ENCODE data around the gene MYBPHL.
"Not testable (repeated sequence)": the region's sequence is repeated elsewhere in the genome, so short reads cannot be mapped to it uniquely, and the experiment has no call there.

MYBPHL gene

DNA sequence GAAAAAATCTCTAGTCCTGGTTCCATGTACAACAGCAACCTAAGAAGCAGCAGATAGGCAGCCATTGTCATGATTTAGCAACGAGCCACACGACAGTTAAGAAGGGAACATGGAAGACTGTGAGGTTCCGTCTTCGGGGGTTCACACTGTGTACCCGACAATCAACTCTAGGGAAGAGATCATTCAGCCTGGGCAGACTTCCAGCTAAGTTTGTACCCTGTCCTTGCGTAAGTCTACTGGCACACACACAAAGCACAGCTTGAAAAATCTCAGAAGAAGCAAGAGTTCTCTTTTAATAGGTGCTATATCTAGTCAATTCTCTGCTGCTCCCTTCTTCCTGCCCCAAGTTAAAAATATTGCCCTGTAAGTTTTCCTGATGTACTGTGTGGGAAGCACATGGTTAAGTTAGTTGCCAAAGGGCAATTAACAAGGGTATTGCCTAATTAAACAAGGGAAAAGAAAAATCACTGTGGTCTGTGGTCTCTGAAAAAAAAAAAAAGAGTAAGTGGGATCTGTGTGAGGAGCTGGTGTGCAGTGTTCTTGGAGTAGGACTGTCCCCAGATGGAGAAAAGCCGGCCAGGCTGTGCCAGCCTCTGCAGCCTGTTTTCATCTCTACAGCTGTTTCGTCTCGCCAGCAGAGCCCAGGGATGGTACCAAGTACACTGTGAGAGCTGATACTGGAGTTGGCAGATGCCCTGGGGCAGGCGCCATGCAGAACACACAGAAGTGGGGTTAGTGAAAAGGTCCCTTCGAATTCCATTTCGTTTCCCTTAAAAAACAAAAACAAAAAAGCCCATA, 6.4 kb upstream of the MYBPHL start:
- ChIA-PET CTCF (interaction anchor here (1.4 kb wide), 1 partner anchor 37 kb away, joined by 4 read pairs; no protein-coding TSS in a partner anchor), POLR2A (no interaction called here)

DNA sequence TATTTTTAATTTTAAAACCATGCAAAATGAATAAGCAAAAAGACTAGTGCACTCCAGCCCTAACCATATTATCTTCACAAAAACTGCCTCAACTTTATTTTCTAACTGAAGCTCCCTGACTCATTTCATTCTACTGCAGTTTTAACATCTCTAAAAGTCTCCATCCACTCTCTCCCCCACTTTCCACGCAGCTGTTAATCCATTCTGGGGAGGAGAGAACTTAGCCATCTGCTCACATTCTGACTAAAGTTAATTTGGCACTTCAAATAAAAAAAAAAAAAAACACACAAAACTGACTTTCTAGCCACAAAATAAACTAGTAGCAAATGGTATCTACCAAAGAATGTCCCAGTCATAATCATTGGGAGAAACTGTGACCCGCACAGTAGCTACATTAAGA, 5.4 kb upstream of the MYBPHL start:
- TF ChIP-seq, protein P1, sequence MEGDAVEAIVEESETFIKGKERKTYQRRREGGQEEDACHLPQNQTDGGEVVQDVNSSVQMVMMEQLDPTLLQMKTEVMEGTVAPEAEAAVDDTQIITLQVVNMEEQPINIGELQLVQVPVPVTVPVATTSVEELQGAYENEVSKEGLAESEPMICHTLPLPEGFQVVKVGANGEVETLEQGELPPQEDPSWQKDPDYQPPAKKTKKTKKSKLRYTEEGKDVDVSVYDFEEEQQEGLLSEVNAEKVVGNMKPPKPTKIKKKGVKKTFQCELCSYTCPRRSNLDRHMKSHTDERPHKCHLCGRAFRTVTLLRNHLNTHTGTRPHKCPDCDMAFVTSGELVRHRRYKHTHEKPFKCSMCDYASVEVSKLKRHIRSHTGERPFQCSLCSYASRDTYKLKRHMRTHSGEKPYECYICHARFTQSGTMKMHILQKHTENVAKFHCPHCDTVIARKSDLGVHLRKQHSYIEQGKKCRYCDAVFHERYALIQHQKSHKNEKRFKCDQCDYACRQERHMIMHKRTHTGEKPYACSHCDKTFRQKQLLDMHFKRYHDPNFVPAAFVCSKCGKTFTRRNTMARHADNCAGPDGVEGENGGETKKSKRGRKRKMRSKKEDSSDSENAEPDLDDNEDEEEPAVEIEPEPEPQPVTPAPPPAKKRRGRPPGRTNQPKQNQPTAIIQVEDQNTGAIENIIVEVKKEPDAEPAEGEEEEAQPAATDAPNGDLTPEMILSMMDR (IDR thresholded peaks at IDR 0.05; ENCODE audit: insufficient read depth, low read length, missing control alignments), result no peak
- POLR2A ChIA-PET, result no interaction called here
- CTCF ChIA-PET, result interaction anchor here (1.4 kb wide), 1 partner anchor 36 kb away, joined by 4 read pairs; no protein-coding TSS in a partner anchor
- DNase-seq (ENCODE audit: low read depth, low spot score), result no peak
- H3K4me3 ChIP-seq (ENCODE audit: low read depth, low read length), result no peak overlapping the region

More for the DNA sequence above, 6.4 kb upstream of the MYBPHL start:
- TF ChIP-seq, protein P1 (IDR thresholded peaks at IDR 0.05; ENCODE audit: insufficient read depth, low read length, missing control alignments), result no peak
- no peak for DNase-seq (ENCODE audit: low read depth, low spot score)
- no peak overlapping the region for H3K4me3 ChIP-seq (ENCODE audit: low read depth, low read length)

GRCh38 chr1:109309347-109309746, 2.5 kb upstream of the MYBPHL start:
- POLR2A ChIA-PET, result no interaction called here
- no peak overlapping the region for H3K4me3 ChIP-seq (ENCODE audit: low read depth, low read length)
- CTCF ChIA-PET, result no interaction called here
- no peak for DNase-seq (ENCODE audit: low read depth, low spot score)
- TF ChIP-seq, protein P1 (IDR thresholded peaks at IDR 0.05; ENCODE audit: insufficient read depth, low read length, missing control alignments), result no peak

DNA sequence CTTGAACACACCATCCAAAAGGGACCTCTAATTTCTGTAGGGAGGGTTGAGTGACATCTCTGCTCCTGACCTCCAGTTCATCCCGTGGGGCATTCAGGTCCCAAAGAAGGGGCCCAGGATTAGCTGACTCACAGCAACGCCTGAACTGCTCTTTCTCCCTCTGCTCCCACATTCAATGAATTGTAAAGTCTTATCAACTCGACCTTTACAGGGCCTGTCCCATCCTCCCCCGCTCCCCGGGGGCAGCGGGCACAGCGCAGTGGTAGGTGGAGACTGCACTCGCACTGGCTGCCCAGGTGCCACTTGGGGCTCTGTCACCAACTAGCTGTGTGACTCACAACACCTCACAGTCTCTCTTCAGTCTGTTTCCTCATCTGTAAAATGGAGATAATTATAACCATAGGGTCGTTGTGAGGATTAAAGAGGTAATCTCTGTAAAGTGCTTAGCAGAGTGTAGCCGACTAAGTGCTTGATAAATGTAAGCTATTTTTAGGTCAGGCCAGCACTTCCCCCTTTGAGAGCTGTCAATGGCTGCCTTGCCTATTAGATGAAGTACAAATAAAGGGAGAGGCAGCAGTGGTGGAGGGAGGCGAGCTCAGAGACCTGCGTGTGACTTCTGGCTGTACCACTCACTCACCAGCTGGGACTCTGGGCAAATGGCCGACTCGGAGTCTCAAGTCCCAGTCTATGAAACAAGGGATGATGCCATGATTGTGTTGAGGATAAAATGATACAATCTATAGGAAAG, 637 bp upstream of the MYBPHL start:
- ChIA-PET POLR2A (no interaction called here), CTCF (interaction anchor here (0.8 to 2.0 kb wide), 6 partner anchors 10 to 91 kb away, joined by 3 to 6 read pairs (median 4); no protein-coding TSS in a partner anchor)
- no peak overlapping the region for H3K4me3 ChIP-seq (ENCODE audit: low read depth, low read length)
- TF ChIP-seq, protein P1 (IDR thresholded peaks at IDR 0.05; ENCODE audit: insufficient read depth, low read length, missing control alignments), result no peak
- no peak for DNase-seq (ENCODE audit: low read depth, low spot score)

DNA sequence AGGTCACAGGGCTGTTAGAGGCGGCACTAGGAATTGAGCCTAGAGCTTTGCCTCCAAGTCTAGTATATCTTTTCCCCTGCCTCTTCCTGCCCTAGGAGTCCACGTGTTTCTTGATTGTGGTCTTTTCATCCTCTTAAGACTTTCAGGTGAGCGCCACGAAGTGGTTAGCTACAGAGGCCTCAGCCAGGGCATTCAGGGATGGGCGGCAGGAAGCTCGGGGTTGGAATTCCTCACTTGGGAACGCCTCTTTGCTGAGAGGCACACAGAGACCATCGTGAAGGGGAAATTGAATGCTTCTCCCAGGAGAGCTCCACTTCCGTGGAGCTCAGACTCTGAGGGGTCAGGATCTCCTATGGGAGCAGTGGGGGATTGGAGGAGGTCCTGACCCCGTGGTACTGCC, 820 bp downstream of the MYBPHL start:
- POLR2A ChIA-PET; DNase-seq (ENCODE audit: low read depth, low spot score); H3K4me3 ChIP-seq (ENCODE audit: low read depth, low read length): not testable (repeated sequence)
- CTCF ChIA-PET, result interaction anchor here (1.2 to 1.5 kb wide), 4 partner anchors 10 to 42 kb away, joined by 3 to 6 read pairs (median 4); no protein-coding TSS in a partner anchor

GRCh38 chr1:109304226-109304920, 2.4 kb downstream of the MYBPHL start:
- no peak for DNase-seq (ENCODE audit: low read depth, low spot score)
- CTCF ChIA-PET, result interaction anchor here (0.9 to 1.5 kb wide), 4 partner anchors 15 to 97 kb away, joined by 3 to 5 read pairs (median 4); no protein-coding TSS in a partner anchor
- POLR2A ChIA-PET, result no interaction called here
- no peak overlapping the region for H3K4me3 ChIP-seq (ENCODE audit: low read depth, low read length)
- TF ChIP-seq, protein P1 (IDR thresholded peaks at IDR 0.05; ENCODE audit: insufficient read depth, low read length, missing control alignments), result no peak

Data from AG04449 (cell line).